HepG2 (cell line): ENCODE data around the gene EGR4. TPM values are rescaled to one million over a fixed set of nuclear protein-coding genes. Genes with fewer than 3 reads are reported as not detected.

ENCODE experiments used
- HHEX ChIP-seq: IDR thresholded peaks from 2 replicates; pipeline ENCODE4 v1.6.1; 2016; ENCODE audit warnings: control low read depth
- JARID2 ChIP-seq: sonication (generic); formaldehyde crosslinking; IDR thresholded peaks from 2 replicates; pipeline ENCODE4 v1.8.1; 2023; ENCODE audit warnings: missing genetic modification reagents, inconsistent platforms; ENCODE audit not compliant: insufficient replicate concordance
- KDM5B ChIP-seq: sonication (generic); formaldehyde crosslinking; IDR thresholded peaks from 2 replicates; pipeline ENCODE4 v1.4.0; 2020; ENCODE audit warnings: missing genetic modification reagents, mild to moderate bottlenecking, borderline replicate concordance
- NCOA2 ChIP-seq: sonication (generic); formaldehyde crosslinking; IDR thresholded peaks from 2 replicates; pipeline ENCODE4 v1.8.0; 2022; ENCODE audit warnings: inconsistent platforms
- NFKBIZ ChIP-seq: IDR thresholded peaks from 2 replicates; pipeline ENCODE4 v1.6.1; 2018; ENCODE audit warnings: missing genetic modification reagents, missing compliant biosample characterization
- POLR2A ChIP-seq, 2 experiments: IDR thresholded peaks; 2 replicates each; pipeline ENCODE4 v1.6.1; 2011; ENCODE audit warnings: low read depth in 2 of 2, low read length in 2 of 2, mild to moderate bottlenecking in 1 of 2, moderate library complexity in 1 of 2; ENCODE audit not compliant: insufficient read depth in 1 of 2
- SNAI1 ChIP-seq: sonication (generic); formaldehyde crosslinking; IDR thresholded peaks from 2 replicates; pipeline ENCODE4 v1.5.0; 2020; ENCODE audit warnings: mild to moderate bottlenecking, missing genetic modification reagents, borderline replicate concordance
- SP2 ChIP-seq: sonication (generic); formaldehyde crosslinking; IDR thresholded peaks from 2 replicates; pipeline ENCODE4 v1.5.1; 2020; ENCODE audit warnings: mild to moderate bottlenecking, missing genetic modification reagents
- YEATS2 ChIP-seq: sonication (generic); formaldehyde crosslinking; IDR thresholded peaks from 2 replicates; pipeline ENCODE4 v1.4.0; 2020; ENCODE audit warnings: missing genetic modification reagents, borderline replicate concordance
- ZBTB3 ChIP-seq: sonication (generic); formaldehyde crosslinking; IDR thresholded peaks from 2 replicates; pipeline ENCODE4 v1.4.0; 2020; ENCODE audit warnings: low read depth, mild to moderate bottlenecking, moderate library complexity, missing genetic modification reagents, borderline replicate concordance
- ZBTB44 ChIP-seq: sonication (generic); formaldehyde crosslinking; IDR thresholded peaks from 2 replicates; pipeline ENCODE4 v1.4.0; 2020; ENCODE audit warnings: missing genetic modification reagents
- ZNF335 ChIP-seq: sonication (generic); formaldehyde crosslinking; IDR thresholded peaks from 2 replicates; pipeline ENCODE4 v1.4.0; 2020; ENCODE audit warnings: missing genetic modification reagents
- ZNF574 ChIP-seq: sonication (generic); formaldehyde crosslinking; IDR thresholded peaks from 2 replicates; pipeline ENCODE4 v1.4.0; 2020; ENCODE audit warnings: missing genetic modification reagents
- ZNF776 ChIP-seq: sonication (generic); formaldehyde crosslinking; IDR thresholded peaks from 2 replicates; pipeline ENCODE4 v1.4.0; 2020; ENCODE audit warnings: mild to moderate bottlenecking, missing genetic modification reagents
- ZNF883 ChIP-seq: sonication (generic); formaldehyde crosslinking; IDR thresholded peaks from 2 replicates; pipeline ENCODE4 v1.5.1; 2020; ENCODE audit warnings: mild to moderate bottlenecking, missing genetic modification reagents; ENCODE audit errors: not compliant biosample characterization
- polyA plus RNA-seq, 8 experiments: library from polyadenylated mRNA; depleted of rRNA in 3 of 8; stranded (reverse) in 7 of 8; unstranded in 1 of 8; fragments of >200 nt; fragmentation: Illumina TruSeq in 4 of 8; extraction: Trizol in 4 of 8; gene quantifications; 2 replicates each; pipeline versions ENCODE4 v1.2.1 to v1.2.3, GENCODE V29; 2011 to 2016; ENCODE audit warnings: low read depth in 4 of 8, missing spikeins in 1 of 8, mixed read lengths in 1 of 8; ENCODE audit not compliant: insufficient read depth in 1 of 8
- total RNA-seq, 5 experiments: library from RNA; depleted of rRNA; stranded (reverse); fragments of >200 nt; fragmentation: Illumina TruSeq; extraction: Trizol; gene quantifications; 2 replicates each; pipeline ENCODE4 v1.2.3, GENCODE V29; 2016; ENCODE audit warnings: low read depth in 1 of 5
- TF ChIP-seq, protein P1 (sequence below): sonication (generic); formaldehyde crosslinking; IDR thresholded peaks from 2 replicates; pipeline ENCODE4 v1.4.0; 2020; ENCODE audit warnings: missing genetic modification reagents
- TF ChIP-seq, protein P2 (sequence below): sonication (generic); formaldehyde crosslinking; IDR thresholded peaks from 2 replicates; pipeline ENCODE4 v1.8.1; 2022; ENCODE audit warnings: low read depth, mild to moderate bottlenecking, missing genetic modification reagents
- TF ChIP-seq, protein P3 (sequence below): sonication (generic); formaldehyde crosslinking; conservative IDR thresholded peaks from 2 replicates; pipeline ENCODE4 v1.4.0; 2020; ENCODE audit warnings: missing genetic modification reagents
- TF ChIP-seq, protein P4 (sequence below): sonication (generic); formaldehyde crosslinking; IDR thresholded peaks from 2 replicates; pipeline ENCODE4 v1.4.0; 2020; ENCODE audit warnings: mild to moderate bottlenecking, low read depth, missing genetic modification reagents

Gene EGR4
- total and polyA plus RNA-seq, 2 of the 13 experiments (the other 11 are each of a cell fraction or from before 2014, with no cell fraction given), result not detected

GRCh38 chr2:73291093-73291460, 2.3 kb downstream of the EGR4 start (continued):
- TF ChIP-seq, protein P1, sequence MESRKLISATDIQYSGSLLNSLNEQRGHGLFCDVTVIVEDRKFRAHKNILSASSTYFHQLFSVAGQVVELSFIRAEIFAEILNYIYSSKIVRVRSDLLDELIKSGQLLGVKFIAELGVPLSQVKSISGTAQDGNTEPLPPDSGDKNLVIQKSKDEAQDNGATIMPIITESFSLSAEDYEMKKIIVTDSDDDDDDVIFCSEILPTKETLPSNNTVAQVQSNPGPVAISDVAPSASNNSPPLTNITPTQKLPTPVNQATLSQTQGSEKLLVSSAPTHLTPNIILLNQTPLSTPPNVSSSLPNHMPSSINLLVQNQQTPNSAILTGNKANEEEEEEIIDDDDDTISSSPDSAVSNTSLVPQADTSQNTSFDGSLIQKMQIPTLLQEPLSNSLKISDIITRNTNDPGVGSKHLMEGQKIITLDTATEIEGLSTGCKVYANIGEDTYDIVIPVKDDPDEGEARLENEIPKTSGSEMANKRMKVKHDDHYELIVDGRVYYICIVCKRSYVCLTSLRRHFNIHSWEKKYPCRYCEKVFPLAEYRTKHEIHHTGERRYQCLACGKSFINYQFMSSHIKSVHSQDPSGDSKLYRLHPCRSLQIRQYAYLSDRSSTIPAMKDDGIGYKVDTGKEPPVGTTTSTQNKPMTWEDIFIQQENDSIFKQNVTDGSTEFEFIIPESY (CRISPR knock-in tag), result peak; percentile 42; the same call in 1 of the 2 replicates
- TF ChIP-seq SP2 (CRISPR knock-in tag), result no peak
- TF ChIP-seq, protein P2, sequence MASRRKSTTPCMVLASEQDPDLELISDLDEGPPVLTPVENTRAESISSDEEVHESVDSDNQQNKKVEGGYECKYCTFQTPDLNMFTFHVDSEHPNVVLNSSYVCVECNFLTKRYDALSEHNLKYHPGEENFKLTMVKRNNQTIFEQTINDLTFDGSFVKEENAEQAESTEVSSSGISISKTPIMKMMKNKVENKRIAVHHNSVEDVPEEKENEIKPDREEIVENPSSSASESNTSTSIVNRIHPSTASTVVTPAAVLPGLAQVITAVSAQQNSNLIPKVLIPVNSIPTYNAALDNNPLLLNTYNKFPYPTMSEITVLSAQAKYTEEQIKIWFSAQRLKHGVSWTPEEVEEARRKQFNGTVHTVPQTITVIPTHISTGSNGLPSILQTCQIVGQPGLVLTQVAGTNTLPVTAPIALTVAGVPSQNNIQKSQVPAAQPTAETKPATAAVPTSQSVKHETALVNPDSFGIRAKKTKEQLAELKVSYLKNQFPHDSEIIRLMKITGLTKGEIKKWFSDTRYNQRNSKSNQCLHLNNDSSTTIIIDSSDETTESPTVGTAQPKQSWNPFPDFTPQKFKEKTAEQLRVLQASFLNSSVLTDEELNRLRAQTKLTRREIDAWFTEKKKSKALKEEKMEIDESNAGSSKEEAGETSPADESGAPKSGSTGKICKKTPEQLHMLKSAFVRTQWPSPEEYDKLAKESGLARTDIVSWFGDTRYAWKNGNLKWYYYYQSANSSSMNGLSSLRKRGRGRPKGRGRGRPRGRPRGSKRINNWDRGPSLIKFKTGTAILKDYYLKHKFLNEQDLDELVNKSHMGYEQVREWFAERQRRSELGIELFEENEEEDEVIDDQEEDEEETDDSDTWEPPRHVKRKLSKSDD (CRISPR knock-in tag), result no peak
- TF ChIP-seq, protein P3, sequence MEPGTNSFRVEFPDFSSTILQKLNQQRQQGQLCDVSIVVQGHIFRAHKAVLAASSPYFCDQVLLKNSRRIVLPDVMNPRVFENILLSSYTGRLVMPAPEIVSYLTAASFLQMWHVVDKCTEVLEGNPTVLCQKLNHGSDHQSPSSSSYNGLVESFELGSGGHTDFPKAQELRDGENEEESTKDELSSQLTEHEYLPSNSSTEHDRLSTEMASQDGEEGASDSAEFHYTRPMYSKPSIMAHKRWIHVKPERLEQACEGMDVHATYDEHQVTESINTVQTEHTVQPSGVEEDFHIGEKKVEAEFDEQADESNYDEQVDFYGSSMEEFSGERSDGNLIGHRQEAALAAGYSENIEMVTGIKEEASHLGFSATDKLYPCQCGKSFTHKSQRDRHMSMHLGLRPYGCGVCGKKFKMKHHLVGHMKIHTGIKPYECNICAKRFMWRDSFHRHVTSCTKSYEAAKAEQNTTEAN (CRISPR knock-in tag), result peak; percentile 92
- peak; percentile 72; the same call in 1 of the 2 replicates for TF ChIP-seq ZBTB3 (CRISPR knock-in tag)
- TF ChIP-seq, protein P4, sequence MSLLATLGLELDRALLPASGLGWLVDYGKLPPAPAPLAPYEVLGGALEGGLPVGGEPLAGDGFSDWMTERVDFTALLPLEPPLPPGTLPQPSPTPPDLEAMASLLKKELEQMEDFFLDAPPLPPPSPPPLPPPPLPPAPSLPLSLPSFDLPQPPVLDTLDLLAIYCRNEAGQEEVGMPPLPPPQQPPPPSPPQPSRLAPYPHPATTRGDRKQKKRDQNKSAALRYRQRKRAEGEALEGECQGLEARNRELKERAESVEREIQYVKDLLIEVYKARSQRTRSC (CRISPR knock-in tag), result no peak
- TF ChIP-seq SNAI1 (CRISPR knock-in tag), result 0 out of 2 replicates have a peak, but pooled peaks have one; percentile 71
- 0 out of 2 replicates have a peak, but pooled peaks have one; percentile 74 for TF ChIP-seq NFKBIZ (CRISPR knock-in tag)
- TF ChIP-seq ZNF574 (CRISPR knock-in tag), result peak; percentile 84
- peak; percentile 77; the same call in 1 of the 2 replicates for TF ChIP-seq ZNF335
- TF ChIP-seq POLR2A (IDR thresholded peaks at IDR 0.05; ENCODE audit: insufficient read depth in 1 of 2, low read depth in 2 of 2, low read length in 2 of 2), result no peak
- peak; percentile 85 for TF ChIP-seq ZNF883 (CRISPR knock-in tag)
- peak; percentile 61 for TF ChIP-seq NCOA2 (CRISPR knock-in tag)
- 0 out of 2 replicates have a peak, but pooled peaks have one; percentile 84 for TF ChIP-seq ZBTB44
- TF ChIP-seq YEATS2 (CRISPR knock-in tag), result peak; percentile 43; the same call in 1 of the 2 replicates
- peak; percentile 83 for TF ChIP-seq JARID2 (CRISPR knock-in tag)
- no peak for TF ChIP-seq HHEX (CRISPR knock-in tag)
- TF ChIP-seq KDM5B (CRISPR knock-in tag), result peak; percentile 91; the same call in 1 of the 2 replicates
- peak; percentile 74 for TF ChIP-seq ZNF776 (CRISPR knock-in tag)
